HFF-Myc (cell line): ENCODE data around the gene LTBP1.

ENCODE experiments used
- DNase-seq: peaks from one replicate; pipeline ENCODE4 v3.0.0-alpha.2; 2011; ENCODE audit warnings: low read depth; ENCODE audit errors: extremely low read depth
- H3K4me3 ChIP-seq: replicated peaks from 2 replicates; pipeline ENCODE4 v1.5.1; 2011; ENCODE audit warnings: low read depth, mild to moderate bottlenecking, control low read depth, low read length
- TF ChIP-seq, protein P1 (sequence below): IDR thresholded peaks from 2 replicates; pipeline ENCODE4 v1.5.1; 2012; ENCODE audit warnings: mild to moderate bottlenecking, low read depth, low read length, control low read depth; ENCODE audit errors: missing control alignments

LTBP1 gene

DNA sequence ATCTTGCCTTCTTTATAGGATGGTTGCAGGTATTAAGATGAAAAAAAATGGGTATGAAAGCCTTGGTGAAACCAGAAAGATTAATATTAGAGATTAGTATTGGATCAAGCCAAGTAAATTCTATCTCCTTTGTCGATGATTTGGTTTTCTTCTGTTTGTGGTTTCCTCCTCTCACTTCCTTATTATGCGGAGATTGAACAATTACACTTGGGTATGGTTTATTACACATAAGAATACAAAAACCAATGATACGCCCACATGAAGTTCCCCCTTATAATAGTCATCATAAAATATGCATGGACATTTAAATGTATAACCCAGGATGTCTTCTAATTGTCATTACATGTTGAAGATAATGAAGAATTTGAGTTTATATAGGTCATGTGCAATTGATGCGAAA is 4.9 kb downstream of the LTBP1 start:
- H3K4me3 ChIP-seq: no peak overlapping the region
- TF ChIP-seq, protein P1, sequence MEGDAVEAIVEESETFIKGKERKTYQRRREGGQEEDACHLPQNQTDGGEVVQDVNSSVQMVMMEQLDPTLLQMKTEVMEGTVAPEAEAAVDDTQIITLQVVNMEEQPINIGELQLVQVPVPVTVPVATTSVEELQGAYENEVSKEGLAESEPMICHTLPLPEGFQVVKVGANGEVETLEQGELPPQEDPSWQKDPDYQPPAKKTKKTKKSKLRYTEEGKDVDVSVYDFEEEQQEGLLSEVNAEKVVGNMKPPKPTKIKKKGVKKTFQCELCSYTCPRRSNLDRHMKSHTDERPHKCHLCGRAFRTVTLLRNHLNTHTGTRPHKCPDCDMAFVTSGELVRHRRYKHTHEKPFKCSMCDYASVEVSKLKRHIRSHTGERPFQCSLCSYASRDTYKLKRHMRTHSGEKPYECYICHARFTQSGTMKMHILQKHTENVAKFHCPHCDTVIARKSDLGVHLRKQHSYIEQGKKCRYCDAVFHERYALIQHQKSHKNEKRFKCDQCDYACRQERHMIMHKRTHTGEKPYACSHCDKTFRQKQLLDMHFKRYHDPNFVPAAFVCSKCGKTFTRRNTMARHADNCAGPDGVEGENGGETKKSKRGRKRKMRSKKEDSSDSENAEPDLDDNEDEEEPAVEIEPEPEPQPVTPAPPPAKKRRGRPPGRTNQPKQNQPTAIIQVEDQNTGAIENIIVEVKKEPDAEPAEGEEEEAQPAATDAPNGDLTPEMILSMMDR: no peak
- no peak for DNase-seq

GRCh38 chr2:32952761-32953476 is 6.2 kb downstream of the LTBP1 start:
- DNase-seq: no peak
- TF ChIP-seq, protein P1: no peak
- H3K4me3 ChIP-seq: no peak overlapping the region

GRCh38 chr2:32954206-32954605 is 7.5 kb downstream of the LTBP1 start:
- DNase-seq: no peak
- H3K4me3 ChIP-seq: no peak overlapping the region
- TF ChIP-seq, protein P1: no peak

- no peak for DNase-seq
- TF ChIP-seq, protein P1: no peak
- H3K4me3 ChIP-seq: no peak overlapping the region
These were observed 12.1 kb downstream of the LTBP1 start for GRCh38 chr2:32958821-32959220.

DNA sequence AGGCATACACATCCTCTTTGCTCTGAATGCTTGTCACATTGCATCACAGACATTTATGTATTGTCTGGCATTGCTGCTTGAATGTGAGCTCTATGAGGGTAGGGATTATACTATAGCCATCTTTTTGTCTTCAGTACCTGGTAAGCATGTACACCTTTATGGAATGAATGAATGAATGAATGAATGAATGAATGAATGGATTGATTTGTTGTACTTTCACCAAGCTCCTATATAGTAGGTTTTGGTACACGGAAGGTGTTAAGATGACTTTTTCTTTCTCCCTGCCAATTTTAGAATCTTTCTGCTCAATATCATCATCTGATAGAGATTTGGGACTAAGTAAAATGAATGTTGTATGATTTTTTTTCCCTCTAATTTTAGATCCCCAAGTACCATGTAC is 13.5 kb downstream of the LTBP1 start:
- TF ChIP-seq, protein P1: no peak
- DNase-seq: no peak
- no peak overlapping the region for H3K4me3 ChIP-seq

DNA sequence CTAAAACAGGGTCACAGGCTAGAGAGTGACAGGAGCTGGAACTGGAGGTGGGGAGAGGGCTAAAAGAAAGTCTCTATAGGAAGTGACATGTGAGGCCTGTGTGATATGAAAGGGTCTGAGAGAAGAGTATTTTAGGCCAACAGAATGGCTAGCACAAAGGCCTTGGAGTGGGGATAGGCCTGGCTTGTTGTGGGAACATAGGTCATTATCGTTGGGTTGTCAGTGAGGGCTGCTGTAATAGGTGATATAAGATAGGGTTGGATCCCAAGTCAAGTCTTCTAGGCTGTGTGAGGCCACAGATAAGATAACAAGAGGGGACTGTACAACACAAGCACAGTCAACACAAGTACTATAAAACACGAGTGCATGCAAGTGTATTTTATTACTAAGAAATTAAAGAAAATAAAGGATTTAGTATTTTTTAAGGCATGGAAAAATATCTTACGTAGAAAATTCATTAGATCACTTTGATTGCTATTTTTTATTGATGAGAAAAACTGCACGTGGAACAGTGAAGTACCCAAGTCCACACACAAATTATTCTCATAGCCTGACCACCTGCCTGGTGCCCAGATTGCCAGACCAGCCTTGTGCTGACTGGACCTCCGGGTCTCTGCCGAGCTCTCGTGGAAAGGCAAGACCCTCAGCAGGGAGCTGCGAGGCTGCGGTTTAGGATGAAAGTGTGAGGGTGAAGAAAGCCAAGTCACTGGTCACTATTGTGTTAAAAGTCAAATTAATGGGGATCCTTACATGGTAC is 14.1 kb downstream of the LTBP1 start:
- TF ChIP-seq, protein P1: no peak
- no peak for DNase-seq
- no peak overlapping the region for H3K4me3 ChIP-seq
